Stimulated activated CD4-positive, alpha-beta T cell treated with anti-CD3 and anti-CD28 coated beads, Interleukin-4, amount 100 ng/mL, for 4 hours (primary cell): ENCODE results near the gene ZNF365.

Source experiments
- DNase-seq, 2 experiments: peaks; one replicate each; pipeline ENCODE4 v3.0.0-alpha.2; 2020

The ZNF365 gene

GRCh38 chr10:62424026-62424425 lies 49.9 kb downstream of the ZNF365 start:
- no peak for DNase-seq

GRCh38 chr10:62426086-62426485 lies 51.9 kb downstream of the ZNF365 start:
- peak; percentile 11 to 33 for DNase-seq

- no peak for DNase-seq
Observed at GRCh38 chr10:62426600-62426999, 52.4 kb downstream of the ZNF365 start.

GRCh38 chr10:62430881-62431280 lies 56.7 kb downstream of the ZNF365 start:
- no peak for DNase-seq

- peak; percentile 56 to 75 for DNase-seq
Observed at GRCh38 chr10:62433181-62433692, 59.1 kb downstream of the ZNF365 start.

GRCh38 chr10:62433901-62434300 lies 59.7 kb downstream of the ZNF365 start:
- DNase-seq, result no peak

GRCh38 chr10:62437696-62438095 lies 63.5 kb downstream of the ZNF365 start:
- no peak for DNase-seq

- no peak for DNase-seq
Observed at GRCh38 chr10:62442006-62442405, 67.8 kb downstream of the ZNF365 start.

- DNase-seq, result no peak
Observed at GRCh38 chr10:62442894-62443669, 68.9 kb downstream of the ZNF365 start.

- no peak for DNase-seq
Observed at GRCh38 chr10:62443866-62444265, 69.7 kb downstream of the ZNF365 start.

- no peak for DNase-seq
Observed at GRCh38 chr10:62446627-62447026, 72.5 kb downstream of the ZNF365 start.

- DNase-seq, result no peak
Observed at GRCh38 chr10:62450912-62451610, 76.9 kb downstream of the ZNF365 start.

GRCh38 chr10:62451611-62451975 lies 77.4 kb downstream of the ZNF365 start:
- no peak for DNase-seq
